K562 (cell line): ENCODE results near the gene MSH4. TPM values are rescaled to one million over a fixed set of nuclear protein-coding genes. Genes with fewer than 3 reads are reported as not detected.

Experiments used
- AFF1 ChIP-seq, 2 experiments: fragments of 450-650 bp; IDR thresholded peaks; 2 replicates each; pipeline ENCODE4 v1.6.1; 2018; ENCODE audit warnings: mild to moderate bottlenecking in 2 of 2, low read depth in 1 of 2; ENCODE audit not compliant: partially characterized antibody in 2 of 2
- CAMTA2 ChIP-seq: fragments of 250-450 bp; sonication (Bioruptor Pico); conservative IDR thresholded peaks from 2 replicates; pipeline ENCODE4 v1.5.1; 2022
- CHCHD3 ChIP-seq: fragments of 250-450 bp; sonication (Bioruptor Pico); IDR thresholded peaks from 2 replicates; pipeline ENCODE4 v2.1.2; 2022; ENCODE audit warnings: mild to moderate bottlenecking
- FIP1L1 ChIP-seq: fragments of 200-400 bp; formaldehyde crosslinking; IDR thresholded peaks from 2 replicates; pipeline ENCODE4 v1.6.1; 2018; ENCODE audit warnings: mild to moderate bottlenecking, low read depth, low read length; ENCODE audit not compliant: poor library complexity, severe bottlenecking
- HDAC6 ChIP-seq: IDR thresholded peaks from 2 replicates; pipeline ENCODE4 v1.6.1; 2012; ENCODE audit warnings: low read depth, mild to moderate bottlenecking, control low read depth, inconsistent platforms, low read length, moderate library complexity
- HLTF ChIP-seq: fragments of 450-650 bp; IDR thresholded peaks from 2 replicates; pipeline ENCODE4 v1.6.1; 2016
- HNRNPLL ChIP-seq: fragments of 200-400 bp; formaldehyde crosslinking; IDR thresholded peaks from 2 replicates; pipeline ENCODE4 v1.6.1; 2017; ENCODE audit warnings: low read length, low read depth, mild to moderate bottlenecking; ENCODE audit not compliant: poor library complexity, severe bottlenecking
- HNRNPUL1 ChIP-seq: fragments of 200-400 bp; formaldehyde crosslinking; IDR thresholded peaks from 2 replicates; pipeline ENCODE4 v1.6.1; 2017; ENCODE audit warnings: low read length
- HOMEZ ChIP-seq: fragments of 250-450 bp; sonication (Bioruptor Pico); IDR thresholded peaks from 2 replicates; pipeline ENCODE4 v1.4.0; 2020; ENCODE audit warnings: mild to moderate bottlenecking, moderate library complexity
- JUND ChIP-seq, 2 experiments: IDR thresholded peaks; 2 replicates in 1 of 2; 3 replicates in 1 of 2; pipeline ENCODE4 v1.6.1; 2011; ENCODE audit warnings: borderline replicate concordance in 2 of 2, low read depth in 2 of 2, low read length in 2 of 2, improper control_type of control experiment in 1 of 2, missing biosample characterization in 1 of 2, missing genetic modification characterization in 1 of 2, missing genetic modification reagents in 1 of 2
- NCOA1 ChIP-seq: fragments of 450-650 bp; IDR thresholded peaks from 2 replicates; pipeline ENCODE4 v1.6.1; 2016; ENCODE audit warnings: low read depth
- NCOA4 ChIP-seq: fragments of 450-650 bp; IDR thresholded peaks from 2 replicates; pipeline ENCODE4 v1.6.1; 2018; ENCODE audit warnings: mild to moderate bottlenecking; ENCODE audit not compliant: partially characterized antibody
- PCBP2 ChIP-seq: fragments of 200-400 bp; formaldehyde crosslinking; IDR thresholded peaks from 2 replicates; pipeline ENCODE4 v1.6.1; 2018; ENCODE audit warnings: low read length, low read depth, mild to moderate bottlenecking, moderate library complexity; ENCODE audit not compliant: poor library complexity, severe bottlenecking
- PML ChIP-seq: IDR thresholded peaks from 2 replicates; pipeline ENCODE4 v1.6.1; 2012; ENCODE audit warnings: low read length, inconsistent platforms
- PRMT5 ChIP-seq: sonication (generic); formaldehyde crosslinking; IDR thresholded peaks from 2 replicates; pipeline ENCODE4 v1.5.0; 2020; ENCODE audit warnings: missing genetic modification reagents
- RBM14 ChIP-seq: fragments of 200-400 bp; formaldehyde crosslinking; IDR thresholded peaks from 2 replicates; pipeline ENCODE4 v1.6.1; 2018; ENCODE audit warnings: low read depth, mild to moderate bottlenecking, low read length, moderate library complexity, borderline replicate concordance; ENCODE audit not compliant: insufficient read depth
- RBM39 ChIP-seq: fragments of 200-400 bp; formaldehyde crosslinking; optimal IDR thresholded peaks from 2 replicates; pipeline ENCODE3; 2018; ENCODE audit warnings: low read depth, low read length
- SMAD2 ChIP-seq: fragments of 150-350 bp; IDR thresholded peaks from 2 replicates; pipeline ENCODE4 v1.6.1; 2014; ENCODE audit warnings: low read depth, mild to moderate bottlenecking, low read length
- SP1 ChIP-seq: sonication (generic); formaldehyde crosslinking; IDR thresholded peaks from 2 replicates; pipeline ENCODE4 v1.8.1; 2022; ENCODE audit warnings: mild to moderate bottlenecking, missing genetic modification reagents
- ZFP36 ChIP-seq: fragments of 150-350 bp; IDR thresholded peaks from 2 replicates; pipeline ENCODE4 v1.6.1; 2018; ENCODE audit warnings: low read length, low read depth; ENCODE audit not compliant: partially characterized antibody
- ZNF134 ChIP-seq: fragments of 250-450 bp; sonication (Bioruptor Pico); conservative IDR thresholded peaks from 2 replicates; pipeline ENCODE4 v1.4.0; 2020
- ZNF77 ChIP-seq: fragments of 250-450 bp; sonication (Bioruptor Pico); IDR thresholded peaks from 2 replicates; pipeline ENCODE4 v1.5.0; 2020
- ZZZ3 ChIP-seq: fragments of 450-650 bp; IDR thresholded peaks from 2 replicates; pipeline ENCODE4 v1.6.1; 2016; ENCODE audit warnings: antibody characterized with exemption, mild to moderate bottlenecking, moderate library complexity
- polyA plus RNA-seq, 8 experiments: library from polyadenylated mRNA; depleted of rRNA in 4 of 8; stranded (reverse) in 5 of 8; unstranded in 3 of 8; fragments of >200 nt; fragmentation: Nextera tagmentation in 2 of 8; fragmentation: Illumina TruSeq in 1 of 8; extraction: Ambion mirVana in 2 of 8; extraction: Trizol in 1 of 8; gene quantifications; 2 replicates each; pipeline versions ENCODE4 v1.2.1 to v1.2.3, GENCODE V29; 2011 to 2014; ENCODE audit warnings: inconsistent platforms in 1 of 8, missing spikeins in 1 of 8
- total RNA-seq, 7 experiments: library from RNA; depleted of rRNA in 6 of 7; stranded (reverse); fragments of >200 nt in 6 of 7; fragmentation: Illumina TruSeq in 2 of 7; extraction: Trizol in 2 of 7; gene quantifications; 2 replicates each; pipeline versions ENCODE4 v1.2.1 to v1.2.3, GENCODE V29; 2011 to 2021; ENCODE audit warnings: low replicate concordance in 1 of 7

MSH4 gene
- total and polyA plus RNA-seq, 9 of the 15 experiments (the other 6 are each of a cell fraction or from before 2014, with no cell fraction given): 0.04 to 0.18 (median 0.12) TPM; not detected in 4

GRCh38 chr1:75796376-75797272, at the start of gene MSH4 (continued):
- no peak for TF ChIP-seq SMAD2
- TF ChIP-seq CAMTA2 (CRISPR knock-in tag): peak; percentile 95
- TF ChIP-seq FIP1L1: peak; percentile 89
- TF ChIP-seq JUND (IDR thresholded peaks at IDR 0.05; ENCODE audit: borderline replicate concordance, low read depth, low read length): no peak
- TF ChIP-seq JUND (tag; IDR thresholded peaks at IDR 0.05; ENCODE audit: borderline replicate concordance, low read depth, low read length): peak; percentile 9; the same call in 1 of the 3 replicates
- 0 out of 2 replicates have a peak, but pooled peaks have one; percentile 63 for TF ChIP-seq RBM14
- TF ChIP-seq RBM39: no peak
- TF ChIP-seq AFF1 (IDR thresholded peaks at IDR 0.05; ENCODE audit: low read depth in 1 of 2, partially characterized antibody in 2 of 2): no peak
- TF ChIP-seq HNRNPUL1: peak; percentile 95
- no peak for TF ChIP-seq PRMT5 (CRISPR knock-in tag)
- TF ChIP-seq ZZZ3: no peak
- 0 out of 2 replicates have a peak, but pooled peaks have one; percentile 25 for TF ChIP-seq HLTF
- no peak; the same call in 1 of the 2 replicates for TF ChIP-seq CHCHD3 (CRISPR knock-in tag)
- TF ChIP-seq HNRNPLL: peak; percentile 65
- no peak for TF ChIP-seq NCOA4
- peak; percentile 67; the same call in 1 of the 2 replicates for TF ChIP-seq HOMEZ (CRISPR knock-in tag)
- TF ChIP-seq ZNF77 (CRISPR knock-in tag): peak; percentile 76; the same call in 1 of the 2 replicates
- TF ChIP-seq ZFP36: no peak
- no peak for TF ChIP-seq ZNF134 (CRISPR knock-in tag)
- TF ChIP-seq PML: peak; percentile 58; the same call in 1 of the 2 replicates
- TF ChIP-seq SP1 (CRISPR knock-in tag): no peak
- TF ChIP-seq NCOA1: no peak
- no peak for TF ChIP-seq PCBP2
- TF ChIP-seq HDAC6: no peak
